Loucy (cell line): ENCODE measurements around the gene FCHO1.

Experiments used
- H2AFZ ChIP-seq: fragments of 200-600 bp; sonication (generic); 2 replicates; pipeline ENCODE4 v1.6.0; 2016; ENCODE audit warnings: antibody characterized with exemption, mild to moderate bottlenecking, low read length, moderate library complexity
- H3F3A ChIP-seq: fragments of 200-600 bp; 2 replicates; pipeline ENCODE4 v1.6.0; 2016; ENCODE audit warnings: antibody characterized with exemption, low read depth, mild to moderate bottlenecking
- H3K27me3 ChIP-seq: fragments of 200-600 bp; sonication (generic); 2 replicates; pipeline ENCODE4 v1.6.1; 2014; ENCODE audit warnings: low read length, mild to moderate bottlenecking; ENCODE audit not compliant: insufficient read depth, poor library complexity, severe bottlenecking
- H3K36me3 ChIP-seq: fragments of 200-600 bp; sonication (generic); 2 replicates; pipeline ENCODE4 v1.6.1; 2016; ENCODE audit warnings: low read length; ENCODE audit not compliant: insufficient read depth
- H3K4me1 ChIP-seq: fragments of 200-600 bp; sonication (generic); 2 replicates; pipeline ENCODE4 v1.5.1; 2014; ENCODE audit warnings: low read length, mild to moderate bottlenecking; ENCODE audit not compliant: insufficient read depth, poor library complexity, severe bottlenecking
- H3K4me2 ChIP-seq: fragments of 200-600 bp; sonication (generic); 2 replicates; pipeline ENCODE4 v1.6.0; 2014; ENCODE audit warnings: antibody characterized with exemption, low read length, low read depth, mild to moderate bottlenecking; ENCODE audit not compliant: poor library complexity, severe bottlenecking
- H3K4me3 ChIP-seq: fragments of 200-600 bp; sonication (generic); 2 replicates; pipeline ENCODE4 v1.5.1; 2014; ENCODE audit warnings: low read length, mild to moderate bottlenecking, mixed read lengths; ENCODE audit not compliant: poor library complexity, severe bottlenecking
- H3K79me2 ChIP-seq: fragments of 200-600 bp; sonication (generic); 2 replicates; pipeline ENCODE4 v1.6.1; 2014; ENCODE audit warnings: low read length; ENCODE audit not compliant: insufficient read depth
- H3K9ac ChIP-seq: fragments of 200-600 bp; sonication (generic); 2 replicates; pipeline ENCODE4 v1.6.0; 2014; ENCODE audit warnings: mild to moderate bottlenecking, low read depth, low read length, moderate library complexity; ENCODE audit not compliant: poor library complexity, severe bottlenecking
- H3K9me2 ChIP-seq: fragments of 200-600 bp; sonication (generic); replicated peaks from 2 replicates; pipeline ENCODE4 v1.6.1; 2016; ENCODE audit warnings: low read depth, low read length, mixed read lengths
- H3K9me3 ChIP-seq: fragments of 200-600 bp; sonication (generic); 2 replicates; pipeline ENCODE4 v1.6.1; 2014; ENCODE audit warnings: mild to moderate bottlenecking, antibody characterized with exemption, low read length, low read depth; ENCODE audit not compliant: insufficient read depth
- H4K20me1 ChIP-seq: fragments of 200-600 bp; sonication (generic); 2 replicates; pipeline ENCODE4 v1.6.0; 2014; ENCODE audit warnings: antibody characterized with exemption, low read length, mild to moderate bottlenecking; ENCODE audit not compliant: insufficient read depth, poor library complexity, severe bottlenecking
- CTCF ChIP-seq: fragments of 200-600 bp; sonication (generic); conservative IDR thresholded peaks from 2 replicates; pipeline ENCODE4 v1.5.1; 2014; ENCODE audit warnings: mild to moderate bottlenecking, antibody characterized with exemption, low read length
- EZH2phosphoT487 ChIP-seq: fragments of 200-600 bp; IDR thresholded peaks from 2 replicates; pipeline ENCODE4 v1.6.1; 2018; ENCODE audit warnings: antibody characterized with exemption, mild to moderate bottlenecking, moderate library complexity, borderline replicate concordance

The FCHO1 gene

GRCh38 chr19:17812099-17812498 lies 60.8 kb downstream of the FCHO1 start:
- no peak for TF ChIP-seq EZH2phosphoT487
- Histone ChIP-seq H3K4me2 (no peak overlapping the region), H3K9me2 (no peaks in the 10 kb centered on the region), H3K9me3 (no peaks in the 10 kb centered on the region), H3F3A (no peaks in the 10 kb centered on the region), H2AFZ (no peak overlapping the region), H3K9ac (no peak overlapping the region), H3K4me1 (no peaks in the 10 kb centered on the region), H4K20me1 (no peaks in the 10 kb centered on the region), H3K4me3 (no peak overlapping the region), H3K79me2 (no peaks in the 10 kb centered on the region), H3K36me3 (no peaks in the 10 kb centered on the region), H3K27me3 (no peaks in the 10 kb centered on the region)

GRCh38 chr19:17817668-17818363 lies 66.5 kb downstream of the FCHO1 start:
- Histone ChIP-seq H3K4me3 (no peak overlapping the region), H3K27me3 (no peaks in the 10 kb centered on the region), H3K4me1 (no peaks in the 10 kb centered on the region), H4K20me1 (no peaks in the 10 kb centered on the region), H3K79me2 (no peaks in the 10 kb centered on the region), H3K9me3 (no peaks in the 10 kb centered on the region), H3K9ac (no peak overlapping the region), H3K4me2 (no peak overlapping the region), H3F3A (no peaks in the 10 kb centered on the region), H2AFZ (no peak overlapping the region), H3K36me3 (no peaks in the 10 kb centered on the region), H3K9me2 (no peaks in the 10 kb centered on the region)
- TF ChIP-seq EZH2phosphoT487 (no peak), CTCF (no peak)

GRCh38 chr19:17821190-17821589 lies 69.9 kb downstream of the FCHO1 start, which contains the start of gene INSL3:
Gene INSL3 (minus strand): TSS chr19:17821519. CDS start chr19:17821506, 13 bp downstream.
- H2AFZ ChIP-seq = no peak within 1 kb of the TSS
- no peaks in the 10 kb centered on the region for H3F3A ChIP-seq
- no peak within 1 kb of the TSS for H3K4me3 ChIP-seq
- no peaks in the 10 kb centered on the region for H3K4me1 ChIP-seq
- no peaks in the 10 kb centered on the region for H3K36me3 ChIP-seq
- H3K79me2 ChIP-seq = no peaks in the 10 kb centered on the region
- no peak within 1 kb of the TSS for H3K9ac ChIP-seq
- no peak for TF ChIP-seq EZH2phosphoT487
- TF ChIP-seq CTCF = no peak
- H3K4me2 ChIP-seq = no peak within 1 kb of the TSS
- H3K9me3 ChIP-seq = no peaks in the 10 kb centered on the region
- H3K27me3 ChIP-seq = no peaks in the 10 kb centered on the region
- no peaks in the 10 kb centered on the region for H4K20me1 ChIP-seq
- no peaks in the 10 kb centered on the region for H3K9me2 ChIP-seq

- Histone ChIP-seq H3K27me3 (no peaks in the 10 kb centered on the region), H3K36me3 (no peaks in the 10 kb centered on the region), H3K9me3 (no peaks in the 10 kb centered on the region), H3K9ac (no peak overlapping the region), H3K79me2 (no peaks in the 10 kb centered on the region), H3K9me2 (no peaks in the 10 kb centered on the region), H3K4me3 (no peak overlapping the region), H4K20me1 (no peaks in the 10 kb centered on the region), H3F3A (no peaks in the 10 kb centered on the region), H2AFZ (no peak overlapping the region), H3K4me1 (no peaks in the 10 kb centered on the region), H3K4me2 (no peak overlapping the region)
- TF ChIP-seq CTCF = no peak
- TF ChIP-seq EZH2phosphoT487 = no peak
Observed at GRCh38 chr19:17824339-17824738, 73.1 kb downstream of the FCHO1 start.
